ENCODE measurements around the gene CD27.

- TF ChIP-seq CREB1 (CRISPR knock-in tag; IDR thresholded peaks at IDR 0.05) (no peak), CTCF (IDR thresholded peaks at IDR 0.05) (no peak), MAX (CRISPR knock-in tag; IDR thresholded peaks at IDR 0.05) (no peak)
These were observed 16.9 kb downstream of the CD27 start for GRCh38 chr12:6461401-6462233.
